ENCODE data around the gene IL17RD. TPM values are rescaled to one million over a fixed set of nuclear protein-coding genes. Genes with fewer than 3 reads are reported as not detected.

IL17RD gene
- total and polyA plus RNA-seq, 2 of the 13 experiments (the other 11 are each of a cell fraction or from before 2014, with no cell fraction given): 0.28 to 0.31 TPM

DNA sequence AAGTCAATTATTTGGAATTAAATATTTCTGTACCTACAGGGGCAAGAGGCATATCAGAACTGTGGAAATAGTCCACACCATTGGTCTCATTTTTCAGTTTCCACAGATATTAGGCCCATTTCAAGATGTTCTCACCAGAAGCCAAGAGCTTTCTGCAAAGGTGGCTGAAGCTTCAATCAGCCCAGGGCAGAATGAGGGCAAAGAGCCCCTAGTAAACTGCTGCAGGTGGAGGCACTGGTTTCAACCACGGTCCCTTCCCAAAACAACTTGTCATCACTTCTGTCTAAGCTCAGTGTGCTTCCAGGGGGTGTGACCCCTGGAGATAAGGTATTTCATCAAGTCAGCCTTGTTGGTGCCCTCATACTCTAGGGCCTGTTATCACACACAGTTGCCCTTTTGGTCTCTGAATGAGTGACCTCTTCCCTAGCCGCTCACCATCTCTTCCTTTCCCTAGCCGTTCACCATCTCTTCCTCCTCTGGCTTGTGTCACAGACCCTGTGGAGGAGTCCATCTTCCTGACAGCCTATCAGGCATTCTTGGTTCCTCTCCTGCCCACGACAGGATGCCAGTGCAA lies 21.2 kb downstream of the IL17RD start (continued):
- TF ChIP-seq, protein P1, sequence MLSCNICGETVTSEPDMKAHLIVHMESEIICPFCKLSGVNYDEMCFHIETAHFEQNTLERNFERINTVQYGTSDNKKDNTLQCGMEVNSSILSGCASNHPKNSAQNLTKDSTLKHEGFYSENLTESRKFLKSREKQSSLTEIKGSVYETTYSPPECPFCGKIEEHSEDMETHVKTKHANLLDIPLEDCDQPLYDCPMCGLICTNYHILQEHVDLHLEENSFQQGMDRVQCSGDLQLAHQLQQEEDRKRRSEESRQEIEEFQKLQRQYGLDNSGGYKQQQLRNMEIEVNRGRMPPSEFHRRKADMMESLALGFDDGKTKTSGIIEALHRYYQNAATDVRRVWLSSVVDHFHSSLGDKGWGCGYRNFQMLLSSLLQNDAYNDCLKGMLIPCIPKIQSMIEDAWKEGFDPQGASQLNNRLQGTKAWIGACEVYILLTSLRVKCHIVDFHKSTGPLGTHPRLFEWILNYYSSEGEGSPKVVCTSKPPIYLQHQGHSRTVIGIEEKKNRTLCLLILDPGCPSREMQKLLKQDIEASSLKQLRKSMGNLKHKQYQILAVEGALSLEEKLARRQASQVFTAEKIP (CRISPR knock-in tag; IDR thresholded peaks at IDR 0.05; ENCODE audit: borderline replicate concordance): no peak
- TF ChIP-seq ZFX (CRISPR knock-in tag; IDR thresholded peaks at IDR 0.05; ENCODE audit: low read depth): no peak
- TF ChIP-seq, protein P2, sequence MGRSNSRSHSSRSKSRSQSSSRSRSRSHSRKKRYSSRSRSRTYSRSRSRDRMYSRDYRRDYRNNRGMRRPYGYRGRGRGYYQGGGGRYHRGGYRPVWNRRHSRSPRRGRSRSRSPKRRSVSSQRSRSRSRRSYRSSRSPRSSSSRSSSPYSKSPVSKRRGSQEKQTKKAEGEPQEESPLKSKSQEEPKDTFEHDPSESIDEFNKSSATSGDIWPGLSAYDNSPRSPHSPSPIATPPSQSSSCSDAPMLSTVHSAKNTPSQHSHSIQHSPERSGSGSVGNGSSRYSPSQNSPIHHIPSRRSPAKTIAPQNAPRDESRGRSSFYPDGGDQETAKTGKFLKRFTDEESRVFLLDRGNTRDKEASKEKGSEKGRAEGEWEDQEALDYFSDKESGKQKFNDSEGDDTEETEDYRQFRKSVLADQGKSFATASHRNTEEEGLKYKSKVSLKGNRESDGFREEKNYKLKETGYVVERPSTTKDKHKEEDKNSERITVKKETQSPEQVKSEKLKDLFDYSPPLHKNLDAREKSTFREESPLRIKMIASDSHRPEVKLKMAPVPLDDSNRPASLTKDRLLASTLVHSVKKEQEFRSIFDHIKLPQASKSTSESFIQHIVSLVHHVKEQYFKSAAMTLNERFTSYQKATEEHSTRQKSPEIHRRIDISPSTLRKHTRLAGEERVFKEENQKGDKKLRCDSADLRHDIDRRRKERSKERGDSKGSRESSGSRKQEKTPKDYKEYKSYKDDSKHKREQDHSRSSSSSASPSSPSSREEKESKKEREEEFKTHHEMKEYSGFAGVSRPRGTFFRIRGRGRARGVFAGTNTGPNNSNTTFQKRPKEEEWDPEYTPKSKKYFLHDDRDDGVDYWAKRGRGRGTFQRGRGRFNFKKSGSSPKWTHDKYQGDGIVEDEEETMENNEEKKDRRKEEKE (IDR thresholded peaks at IDR 0.05): no peak
- TF ChIP-seq, protein P3, sequence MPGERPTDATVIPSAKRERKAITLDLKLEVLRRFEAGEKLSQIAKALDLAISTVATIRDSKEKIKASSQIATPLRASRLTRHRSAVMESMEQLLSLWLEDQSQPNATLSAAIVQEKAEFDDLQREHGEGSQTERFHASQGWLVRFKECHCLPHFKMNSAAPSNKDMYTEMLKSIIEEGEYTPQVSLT (CRISPR knock-in tag; IDR thresholded peaks at IDR 0.05; ENCODE audit: borderline replicate concordance, low read depth): no peak
- no peak for TF ChIP-seq ZBTB21 (CRISPR knock-in tag; IDR thresholded peaks at IDR 0.05)
- no peak for TF ChIP-seq ZNF207 (IDR thresholded peaks at IDR 0.05; ENCODE audit: borderline replicate concordance)
- TF ChIP-seq, protein P4, sequence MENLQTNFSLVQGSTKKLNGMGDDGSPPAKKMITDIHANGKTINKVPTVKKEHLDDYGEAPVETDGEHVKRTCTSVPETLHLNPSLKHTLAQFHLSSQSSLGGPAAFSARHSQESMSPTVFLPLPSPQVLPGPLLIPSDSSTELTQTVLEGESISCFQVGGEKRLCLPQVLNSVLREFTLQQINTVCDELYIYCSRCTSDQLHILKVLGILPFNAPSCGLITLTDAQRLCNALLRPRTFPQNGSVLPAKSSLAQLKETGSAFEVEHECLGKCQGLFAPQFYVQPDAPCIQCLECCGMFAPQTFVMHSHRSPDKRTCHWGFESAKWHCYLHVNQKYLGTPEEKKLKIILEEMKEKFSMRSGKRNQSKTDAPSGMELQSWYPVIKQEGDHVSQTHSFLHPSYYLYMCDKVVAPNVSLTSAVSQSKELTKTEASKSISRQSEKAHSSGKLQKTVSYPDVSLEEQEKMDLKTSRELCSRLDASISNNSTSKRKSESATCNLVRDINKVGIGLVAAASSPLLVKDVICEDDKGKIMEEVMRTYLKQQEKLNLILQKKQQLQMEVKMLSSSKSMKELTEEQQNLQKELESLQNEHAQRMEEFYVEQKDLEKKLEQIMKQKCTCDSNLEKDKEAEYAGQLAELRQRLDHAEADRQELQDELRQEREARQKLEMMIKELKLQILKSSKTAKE (CRISPR knock-in tag; IDR thresholded peaks at IDR 0.05; ENCODE audit: borderline replicate concordance): no peak

Measured in HepG2 (cell line).